ENCODE results near the gene PGPEP1.
"Not testable (repeated sequence)": the region's sequence is repeated elsewhere in the genome, so short reads cannot be mapped to it uniquely, and the experiment has no call there.

The PGPEP1 gene

DNA sequence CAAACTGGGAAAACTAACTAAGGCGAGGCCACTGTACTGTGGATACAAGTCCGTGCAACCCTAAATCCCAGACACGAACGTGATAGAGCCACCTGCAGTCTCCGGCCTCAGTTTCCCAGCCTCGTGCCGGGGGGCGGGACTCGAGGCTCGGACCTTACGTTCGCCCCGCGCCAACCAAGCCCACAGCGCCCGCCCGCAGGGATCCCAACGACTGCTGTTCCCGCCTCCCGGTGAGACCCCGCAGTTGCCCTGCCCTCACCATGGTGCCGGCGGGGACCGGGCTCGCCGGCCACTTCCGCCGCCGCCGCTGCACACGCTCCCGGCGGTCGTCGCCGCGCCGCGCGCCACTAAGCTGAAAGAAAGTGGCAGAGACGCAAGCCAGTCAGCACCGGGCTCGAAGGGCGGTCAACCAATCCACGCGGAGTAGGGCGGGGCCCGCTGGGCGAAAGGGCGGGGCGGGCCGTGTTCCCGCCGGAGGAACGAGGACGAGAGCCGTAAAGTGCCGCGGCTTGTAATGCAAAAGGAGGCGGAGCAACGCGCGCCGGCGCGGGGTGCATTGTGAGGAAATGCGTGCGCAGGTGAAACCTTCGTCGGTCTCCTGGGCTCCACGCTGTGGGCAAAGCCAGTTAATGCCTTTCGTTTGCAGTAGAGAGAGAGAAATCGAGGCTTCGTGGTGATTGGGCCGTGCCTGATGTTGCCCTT, 17.5 kb upstream of the PGPEP1 start, which contains the start of gene LSM4:
TSS of gene LSM4 (minus strand) at position 318 of the 702 bp plus-strand sequence. CDS start at position 262, 56 bp downstream.
- peaks cover 16% of the 10 kb centered on the region for H3K4me1 ChIP-seq (ENCODE audit: low read length)
- H3K27me3 ChIP-seq (ENCODE audit: low read depth, low read length) = no peaks in the 10 kb centered on the region
- H3K4me2 ChIP-seq (ENCODE audit: low read length) = peak within 1 kb of the TSS; percentile 94
- no peaks in the 10 kb centered on the region for H3K9me3 ChIP-seq (ENCODE audit: insufficient read depth, low read length)
- H2AFZ ChIP-seq (ENCODE audit: low read depth, low read length) = peak within 1 kb of the TSS; percentile 76
- peaks cover 45% of the 10 kb centered on the region for H3K79me2 ChIP-seq (ENCODE audit: low read length)
- H3K9ac ChIP-seq (ENCODE audit: low read length) = peak within 1 kb of the TSS; percentile 92
- TF ChIP-seq, protein P1, sequence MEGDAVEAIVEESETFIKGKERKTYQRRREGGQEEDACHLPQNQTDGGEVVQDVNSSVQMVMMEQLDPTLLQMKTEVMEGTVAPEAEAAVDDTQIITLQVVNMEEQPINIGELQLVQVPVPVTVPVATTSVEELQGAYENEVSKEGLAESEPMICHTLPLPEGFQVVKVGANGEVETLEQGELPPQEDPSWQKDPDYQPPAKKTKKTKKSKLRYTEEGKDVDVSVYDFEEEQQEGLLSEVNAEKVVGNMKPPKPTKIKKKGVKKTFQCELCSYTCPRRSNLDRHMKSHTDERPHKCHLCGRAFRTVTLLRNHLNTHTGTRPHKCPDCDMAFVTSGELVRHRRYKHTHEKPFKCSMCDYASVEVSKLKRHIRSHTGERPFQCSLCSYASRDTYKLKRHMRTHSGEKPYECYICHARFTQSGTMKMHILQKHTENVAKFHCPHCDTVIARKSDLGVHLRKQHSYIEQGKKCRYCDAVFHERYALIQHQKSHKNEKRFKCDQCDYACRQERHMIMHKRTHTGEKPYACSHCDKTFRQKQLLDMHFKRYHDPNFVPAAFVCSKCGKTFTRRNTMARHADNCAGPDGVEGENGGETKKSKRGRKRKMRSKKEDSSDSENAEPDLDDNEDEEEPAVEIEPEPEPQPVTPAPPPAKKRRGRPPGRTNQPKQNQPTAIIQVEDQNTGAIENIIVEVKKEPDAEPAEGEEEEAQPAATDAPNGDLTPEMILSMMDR (IDR thresholded peaks at IDR 0.05; ENCODE audit: low read depth, low read length) = peak; percentile 42
- no peak for TF ChIP-seq EZH2phosphoT487 (IDR thresholded peaks at IDR 0.05; ENCODE audit: low read depth)
- peak within 1 kb of the TSS; percentile 82 for H3K4me3 ChIP-seq (ENCODE audit: low read length)
- H3K27ac ChIP-seq (ENCODE audit: low read length) = peak within 1 kb of the TSS; percentile 80
- peaks cover 15% of the 10 kb centered on the region for H3K36me3 ChIP-seq (replicated peaks; ENCODE audit: low read depth, low read length)
- H4K20me1 ChIP-seq (ENCODE audit: insufficient read depth, low read length) = no peaks in the 10 kb centered on the region

DNA sequence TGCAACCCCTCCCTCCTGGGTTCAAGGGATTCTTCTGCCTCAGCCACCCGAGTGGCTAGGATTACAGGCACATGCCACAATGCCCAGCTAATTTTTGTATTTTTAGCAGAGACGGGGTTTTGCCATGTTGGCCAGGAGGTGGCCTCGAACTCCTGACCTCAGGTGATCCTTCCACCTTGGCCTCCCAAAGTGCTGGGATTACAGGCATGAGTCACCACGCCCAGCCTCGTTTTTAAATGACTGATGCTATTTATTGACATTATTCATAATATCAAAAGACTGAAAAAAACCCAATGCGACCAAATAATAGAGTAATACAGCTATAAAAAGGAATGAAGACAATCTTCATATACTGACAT, 16.0 kb upstream of the PGPEP1 start:
- H2AFZ ChIP-seq (ENCODE audit: low read depth, low read length); H3K4me2 ChIP-seq (ENCODE audit: low read length); H3K27ac ChIP-seq (ENCODE audit: low read length); H3K9ac ChIP-seq (ENCODE audit: low read length); H4K20me1 ChIP-seq (ENCODE audit: insufficient read depth, low read length); H3K4me3 ChIP-seq (ENCODE audit: low read length); H3K27me3 ChIP-seq (ENCODE audit: low read depth, low read length); H3K9me3 ChIP-seq (ENCODE audit: insufficient read depth, low read length): not testable (repeated sequence)
- peaks cover 35% of the 10 kb centered on the region for H3K79me2 ChIP-seq (ENCODE audit: low read length)
- H3K4me1 ChIP-seq (ENCODE audit: low read length) = peaks cover 23% of the 10 kb centered on the region
- peaks cover 15% of the 10 kb centered on the region for H3K36me3 ChIP-seq (replicated peaks; ENCODE audit: low read depth, low read length)

DNA sequence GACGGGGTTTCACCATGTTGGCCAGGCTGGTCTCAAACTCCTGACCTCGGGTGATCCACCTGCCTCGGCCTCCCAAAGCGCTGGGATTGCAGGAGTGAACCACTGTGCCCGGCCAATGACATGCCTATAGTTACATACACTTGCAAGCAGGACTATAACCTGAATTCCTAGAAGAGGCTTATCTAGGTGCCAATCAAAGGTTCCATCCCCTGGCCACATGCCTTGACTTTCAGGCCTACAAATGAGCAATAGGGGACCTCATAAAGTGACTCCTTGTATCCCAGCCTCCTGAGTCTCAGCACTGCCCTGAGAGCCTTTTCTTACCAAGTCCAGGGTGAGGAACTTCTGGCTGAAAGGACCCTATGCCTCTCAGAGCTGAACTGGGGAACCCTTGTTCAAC, 13.6 kb upstream of the PGPEP1 start:
- H3K79me2 ChIP-seq (ENCODE audit: low read length) = peaks cover 11% of the 10 kb centered on the region
- no peaks in the 10 kb centered on the region for H3K9me3 ChIP-seq (ENCODE audit: insufficient read depth, low read length)
- no peak overlapping the region for H2AFZ ChIP-seq (ENCODE audit: low read depth, low read length)
- no peaks in the 10 kb centered on the region for H4K20me1 ChIP-seq (ENCODE audit: insufficient read depth, low read length)
- H3K4me2 ChIP-seq (ENCODE audit: low read length) = no peak overlapping the region
- H3K9ac ChIP-seq (ENCODE audit: low read length) = no peak overlapping the region
- no peak overlapping the region for H3K4me3 ChIP-seq (ENCODE audit: low read length)
- H3K27ac ChIP-seq (ENCODE audit: low read length) = no peak overlapping the region
- peaks cover 18% of the 10 kb centered on the region for H3K4me1 ChIP-seq (ENCODE audit: low read length)
- no peaks in the 10 kb centered on the region for H3K27me3 ChIP-seq (ENCODE audit: low read depth, low read length)
- TF ChIP-seq, protein P1 (IDR thresholded peaks at IDR 0.05; ENCODE audit: low read depth, low read length) = no peak
- TF ChIP-seq EZH2phosphoT487 (IDR thresholded peaks at IDR 0.05; ENCODE audit: low read depth) = no peak
- H3K36me3 ChIP-seq (replicated peaks; ENCODE audit: low read depth, low read length) = no peaks in the 10 kb centered on the region

DNA sequence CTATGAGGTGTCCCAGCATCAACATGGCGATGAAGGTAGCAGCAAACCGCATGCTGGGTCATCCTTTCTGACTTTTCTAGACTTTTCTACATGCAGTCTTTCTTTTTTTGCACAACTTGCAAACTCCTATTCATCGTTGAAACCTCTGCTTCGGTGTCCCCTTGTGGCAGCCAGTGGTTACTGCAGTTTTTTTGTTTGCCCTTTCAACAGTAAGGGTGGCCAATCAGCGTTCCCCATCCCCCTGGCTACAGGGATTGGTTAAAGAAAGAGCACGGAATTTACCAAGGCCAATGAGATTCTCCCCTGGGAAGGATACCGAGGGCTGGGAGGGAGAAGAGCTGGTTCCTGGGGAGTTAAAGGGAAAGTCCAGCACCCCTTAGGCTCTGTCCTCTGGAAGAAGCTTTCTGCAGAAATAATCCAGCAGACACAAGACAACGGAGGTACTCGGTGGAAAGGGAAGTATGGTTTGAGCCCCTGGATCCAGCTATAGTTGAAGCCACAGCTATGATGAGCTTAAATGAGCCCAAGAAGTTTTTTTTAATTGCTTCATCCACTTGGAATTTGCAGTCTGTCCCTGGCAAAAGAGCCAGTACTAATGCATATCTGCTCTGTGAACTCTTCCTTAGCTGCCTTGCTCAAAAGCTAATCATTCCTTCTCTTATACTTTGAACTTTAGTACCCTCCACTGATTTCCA, 11.9 kb upstream of the PGPEP1 start:
- Histone ChIP-seq H3K79me2 (ENCODE audit: low read length) (no peaks in the 10 kb centered on the region), H3K4me3 (ENCODE audit: low read length) (peak overlapping the region; percentile 75), H3K27me3 (ENCODE audit: low read depth, low read length) (no peaks in the 10 kb centered on the region), H3K9me3 (ENCODE audit: insufficient read depth, low read length) (no peaks in the 10 kb centered on the region), H3K27ac (ENCODE audit: low read length) (peak overlapping the region; percentile 11), H3K4me2 (ENCODE audit: low read length) (peak overlapping the region; percentile 96), H4K20me1 (ENCODE audit: insufficient read depth, low read length) (no peaks in the 10 kb centered on the region), H3K36me3 (replicated peaks; ENCODE audit: low read depth, low read length) (no peaks in the 10 kb centered on the region), H2AFZ (ENCODE audit: low read depth, low read length) (peak overlapping the region; percentile 91), H3K4me1 (ENCODE audit: low read length) (peaks cover 12% of the 10 kb centered on the region), H3K9ac (ENCODE audit: low read length) (peak overlapping the region; percentile 67)
- no peak for TF ChIP-seq EZH2phosphoT487 (IDR thresholded peaks at IDR 0.05; ENCODE audit: low read depth)
- TF ChIP-seq, protein P1 (IDR thresholded peaks at IDR 0.05; ENCODE audit: low read depth, low read length) = peak; percentile 94
